Calu3 (cell line): ENCODE results near the gene FOXO4. TPM values are rescaled to one million over a fixed set of nuclear protein-coding genes. Genes with fewer than 3 reads are reported as not detected.

ENCODE experiments used
- BruUV-seq: library from RNA; stranded (reverse); fragments of 400-500 nt; replicated peaks from 2 replicates; lab custom pipeline; 2021; lab: Mats Ljungman, UMichigan
- CTCF ChIA-PET: fragments of 300-600 bp; sonication (Branson Sonifier 250); formaldehyde crosslinking; loops from one replicate; lab custom pipeline; 2022; ENCODE audit warnings: antibody characterized with exemption; lab: Charles Lee
- DNase-seq: peaks from one replicate; pipeline ENCODE4 v3.0.0; 2022
- H3K27ac Mint-ChIP-seq: one replicate; pipeline ENCODE4 v1.8.0; 2022; ENCODE audit warnings: mixed read lengths; ENCODE audit not compliant: unreplicated experiment
- H3K27me3 Mint-ChIP-seq: one replicate; pipeline ENCODE4 v1.8.0; 2022; ENCODE audit warnings: mixed read lengths; ENCODE audit not compliant: unreplicated experiment
- H3K36me3 Mint-ChIP-seq: one replicate; pipeline ENCODE4 v1.8.0; 2022; ENCODE audit warnings: mild to moderate bottlenecking, moderate library complexity, mixed read lengths; ENCODE audit not compliant: insufficient read depth, unreplicated experiment
- H3K4me1 Mint-ChIP-seq: one replicate; pipeline ENCODE4 v1.8.0; 2022; ENCODE audit warnings: mild to moderate bottlenecking, low read depth, mixed read lengths; ENCODE audit not compliant: unreplicated experiment
- H3K4me3 Mint-ChIP-seq: one replicate; pipeline ENCODE4 v1.8.0; 2022; ENCODE audit warnings: mild to moderate bottlenecking, low read depth, moderate library complexity, mixed read lengths; ENCODE audit not compliant: unreplicated experiment
- H3K9me3 Mint-ChIP-seq: one replicate; pipeline ENCODE4 v1.8.0; 2022; ENCODE audit warnings: low read depth, mixed read lengths; ENCODE audit not compliant: unreplicated experiment
- intact Hi-C: fragments of 100-400 bp; cut with micrococcal nuclease; formaldehyde crosslinking; loops from one replicate; pipeline ENCODE4 v1.10.0; 2022; ENCODE audit not compliant: unreplicated experiment
- total RNA-seq: library from RNA; stranded (reverse); gene quantifications from 2 replicates; pipeline ENCODE4 v1.2.3, GENCODE V29; 2022
- TF ChIP-seq, protein P1 (sequence below): fragments of 200-600 bp; IDR thresholded peaks from one replicate; pipeline ENCODE4 v1.8.0; 2022; ENCODE audit warnings: antibody characterized with exemption; ENCODE audit not compliant: unreplicated experiment

Gene FOXO4
- total RNA-seq, 1 experiment from 2014 or later = 9.8 TPM

DNA sequence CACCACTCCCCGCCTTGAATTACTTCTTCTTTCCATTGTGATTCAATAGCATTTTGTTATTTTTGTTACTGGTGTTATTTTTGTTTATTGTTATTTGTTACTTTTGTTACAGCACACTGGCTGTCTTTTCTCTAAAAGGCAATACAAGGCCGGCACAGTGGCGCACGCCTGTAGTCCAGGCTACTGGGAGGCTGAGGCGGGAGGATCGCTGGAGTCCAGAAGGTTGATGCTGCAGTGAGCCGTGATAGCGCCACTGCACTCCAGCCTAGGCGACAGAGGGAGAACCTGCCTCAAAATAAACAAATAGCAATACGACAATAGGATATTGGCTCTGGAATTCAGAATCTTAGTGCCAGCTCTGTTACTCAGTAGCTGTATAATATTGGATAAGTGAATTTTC is 21.7 kb downstream of the FOXO4 start:
- Mint-ChIP-seq H3K4me3 (no peak overlapping the region), H3K4me1 (peaks cover 2% of the 10 kb centered on the region), H3K9me3 (no peaks in the 10 kb centered on the region), H3K36me3 (peaks cover 26% of the 10 kb centered on the region), H3K27me3 (no peaks in the 10 kb centered on the region), H3K27ac (no peak overlapping the region)
- TF ChIP-seq, protein P1, sequence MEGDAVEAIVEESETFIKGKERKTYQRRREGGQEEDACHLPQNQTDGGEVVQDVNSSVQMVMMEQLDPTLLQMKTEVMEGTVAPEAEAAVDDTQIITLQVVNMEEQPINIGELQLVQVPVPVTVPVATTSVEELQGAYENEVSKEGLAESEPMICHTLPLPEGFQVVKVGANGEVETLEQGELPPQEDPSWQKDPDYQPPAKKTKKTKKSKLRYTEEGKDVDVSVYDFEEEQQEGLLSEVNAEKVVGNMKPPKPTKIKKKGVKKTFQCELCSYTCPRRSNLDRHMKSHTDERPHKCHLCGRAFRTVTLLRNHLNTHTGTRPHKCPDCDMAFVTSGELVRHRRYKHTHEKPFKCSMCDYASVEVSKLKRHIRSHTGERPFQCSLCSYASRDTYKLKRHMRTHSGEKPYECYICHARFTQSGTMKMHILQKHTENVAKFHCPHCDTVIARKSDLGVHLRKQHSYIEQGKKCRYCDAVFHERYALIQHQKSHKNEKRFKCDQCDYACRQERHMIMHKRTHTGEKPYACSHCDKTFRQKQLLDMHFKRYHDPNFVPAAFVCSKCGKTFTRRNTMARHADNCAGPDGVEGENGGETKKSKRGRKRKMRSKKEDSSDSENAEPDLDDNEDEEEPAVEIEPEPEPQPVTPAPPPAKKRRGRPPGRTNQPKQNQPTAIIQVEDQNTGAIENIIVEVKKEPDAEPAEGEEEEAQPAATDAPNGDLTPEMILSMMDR = no peak
- CTCF ChIA-PET = no interaction called here
- no TSS peak for BruUV-seq
- intact Hi-C loops = no loop called here
- DNase-seq = no peak

DNA sequence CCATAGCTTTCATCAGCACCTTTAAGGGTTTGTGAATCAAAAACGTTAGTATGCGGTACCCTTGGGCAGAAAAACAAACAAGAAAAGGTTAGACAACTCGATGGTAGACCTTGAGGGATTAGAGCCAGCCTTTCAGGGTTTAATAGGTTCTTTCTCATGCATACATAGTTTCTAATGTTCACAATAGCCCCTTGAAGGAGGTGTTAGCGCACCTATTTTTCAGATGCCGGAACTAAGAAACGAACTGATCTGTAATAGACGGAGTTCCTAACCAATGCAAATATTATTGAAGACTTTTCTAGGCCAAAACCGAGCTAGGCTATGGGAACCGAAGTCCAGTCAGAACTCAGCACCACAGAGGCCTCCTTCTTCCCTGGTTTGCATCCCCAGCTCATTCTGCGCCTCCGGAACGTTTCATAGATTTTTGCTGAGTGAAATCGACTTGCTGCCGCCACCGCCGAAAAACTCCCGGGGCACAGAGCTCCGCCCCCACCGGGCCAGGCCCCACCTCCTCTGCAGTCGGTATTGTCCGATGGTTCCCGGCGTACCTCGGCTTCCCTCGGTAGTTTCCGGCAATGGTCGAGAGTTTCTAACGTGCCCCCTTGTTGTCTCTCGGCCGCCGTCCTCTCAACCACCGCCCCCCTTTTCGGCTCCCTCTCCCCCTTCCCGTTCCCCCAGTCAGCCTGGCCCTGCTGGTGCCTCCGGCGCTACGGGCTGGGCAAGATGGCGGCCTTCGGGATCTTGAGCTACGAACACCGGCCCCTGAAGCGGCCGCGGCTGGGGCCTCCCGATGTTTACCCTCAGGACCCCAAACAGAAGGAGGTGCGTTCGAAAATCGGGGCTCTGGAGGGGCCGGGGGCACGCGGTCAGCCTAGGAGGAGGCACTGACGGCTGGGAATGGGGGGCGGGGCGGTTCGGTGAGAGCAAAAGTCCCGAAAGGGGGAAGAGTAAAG is 22.7 kb downstream of the FOXO4 start, which contains the start of gene MED12:
TSS of gene MED12 (plus strand) at position 565 of the 953 bp plus-strand sequence. CDS start at position 724, 159 bp downstream.
- Mint-ChIP-seq H3K9me3 (no peaks in the 10 kb centered on the region), H3K27me3 (no peaks in the 10 kb centered on the region), H3K4me3 (peak within 1 kb of the TSS; percentile 82), H3K27ac (peak within 1 kb of the TSS; percentile 70), H3K36me3 (peaks cover 26% of the 10 kb centered on the region), H3K4me1 (no peaks in the 10 kb centered on the region)
- peak; percentile 82 for DNase-seq
- no TSS peak for BruUV-seq
- CTCF ChIA-PET = interaction anchor here (0.7 kb wide), 1 partner anchor 469 kb away, joined by 3 read pairs; no protein-coding TSS in a partner anchor
- intact Hi-C loops = no loop called here
- TF ChIP-seq, protein P1 = no peak

DNA sequence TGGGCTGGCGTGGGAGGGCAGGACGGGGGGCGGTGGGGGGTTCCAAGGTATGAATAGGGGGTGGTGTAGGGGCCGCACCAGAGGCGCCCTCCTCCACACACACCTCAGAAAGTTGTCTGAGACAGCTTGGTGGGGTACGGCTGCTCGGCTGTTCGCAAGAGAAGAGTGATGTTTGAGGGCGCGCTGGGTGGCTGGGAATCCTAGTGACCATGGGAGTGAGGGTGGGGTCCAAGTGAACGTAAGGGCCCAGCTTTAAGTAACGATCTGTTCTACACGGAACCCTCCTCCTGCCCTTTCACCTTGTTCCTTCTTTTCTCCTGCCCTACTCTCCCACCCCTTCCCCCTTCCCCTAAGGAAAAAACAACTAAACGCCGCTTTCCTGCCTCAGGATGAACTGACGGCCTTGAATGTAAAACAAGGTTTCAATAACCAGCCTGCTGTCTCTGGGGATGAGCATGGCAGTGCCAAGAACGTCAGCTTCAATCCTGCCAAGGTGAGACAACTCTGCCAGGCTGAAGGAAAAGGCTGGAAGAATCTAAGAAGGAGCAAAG is 23.4 kb downstream of the FOXO4 start:
- CTCF ChIA-PET = interaction anchor here (0.7 to 1.5 kb wide), 2 partner anchors 11 to 469 kb away, joined by 3 read pairs; no protein-coding TSS in a partner anchor
- no TSS peak for BruUV-seq
- intact Hi-C loops = no loop called here
- no peak for DNase-seq
- TF ChIP-seq, protein P1 = no peak
- peak overlapping the region; percentile 82 for H3K4me3 Mint-ChIP-seq
- peaks cover 26% of the 10 kb centered on the region for H3K36me3 Mint-ChIP-seq
- no peaks in the 10 kb centered on the region for H3K9me3 Mint-ChIP-seq
- no peaks in the 10 kb centered on the region for H3K4me1 Mint-ChIP-seq
- H3K27me3 Mint-ChIP-seq = no peaks in the 10 kb centered on the region
- peak overlapping the region; percentile 70 for H3K27ac Mint-ChIP-seq

DNA sequence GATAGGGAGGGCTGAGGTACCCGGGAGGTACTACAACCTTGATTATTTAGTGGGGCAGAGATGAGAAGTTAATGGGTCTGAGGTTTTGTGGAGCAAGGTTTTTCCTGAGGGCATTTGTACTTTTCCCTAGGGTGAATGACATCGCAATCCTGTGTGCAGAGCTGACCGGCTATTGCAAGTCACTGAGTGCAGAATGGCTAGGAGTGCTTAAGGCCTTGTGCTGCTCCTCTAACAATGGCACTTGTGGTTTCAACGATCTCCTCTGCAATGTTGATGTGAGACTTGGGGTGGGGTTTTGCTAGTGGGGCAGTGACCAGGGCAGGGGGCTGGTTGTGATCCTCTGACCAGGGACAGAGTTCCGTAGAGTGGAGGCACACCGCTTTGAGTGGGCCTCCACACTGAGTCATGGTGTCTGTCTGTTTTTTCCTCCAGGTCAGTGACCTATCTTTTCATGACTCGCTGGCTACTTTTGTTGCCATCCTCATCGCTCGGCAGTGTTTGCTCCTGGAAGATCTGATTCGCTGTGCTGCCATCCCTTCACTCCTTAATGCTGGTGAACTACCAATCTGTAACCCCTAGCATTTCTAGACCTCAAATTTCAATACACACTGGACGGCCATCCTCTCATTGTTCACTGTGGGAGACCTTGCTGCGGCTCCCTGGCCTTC is 32.6 kb downstream of the FOXO4 start:
- no peaks in the 10 kb centered on the region for H3K4me1 Mint-ChIP-seq
- intact Hi-C loops = loop anchor here (2.0 kb wide), 1 partner anchor 127 kb away; no protein-coding TSS in a partner anchor
- peaks cover 34% of the 10 kb centered on the region for H3K36me3 Mint-ChIP-seq
- no peak overlapping the region for H3K27ac Mint-ChIP-seq
- CTCF ChIA-PET = no interaction called here
- H3K4me3 Mint-ChIP-seq = no peak overlapping the region
- TF ChIP-seq, protein P1 = no peak
- H3K27me3 Mint-ChIP-seq = no peaks in the 10 kb centered on the region
- H3K9me3 Mint-ChIP-seq = no peaks in the 10 kb centered on the region
- no peak for DNase-seq
- BruUV-seq = no TSS peak
